GM23338 (cell line): Measurements from ENCODE around the gene RRP9.
A peak's percentile ranks its signal among the peaks of the same experiment; 100 is the strongest.

Experiments
- ETS1 ChIP-seq: IDR thresholded peaks from 2 replicates; pipeline ENCODE4 v1.6.1; 2016; ENCODE audit warnings: antibody characterized with exemption
- EZH2 ChIP-seq: fragments of 200-600 bp; sonication (generic); IDR thresholded peaks from one replicate; pipeline ENCODE4 v1.8.0; 2017; ENCODE audit warnings: antibody characterized with exemption, mild to moderate bottlenecking, low read depth; ENCODE audit not compliant: unreplicated experiment
- POLR2AphosphoS5 ChIP-seq: IDR thresholded peaks from 2 replicates; pipeline ENCODE4 v1.6.1; 2016; ENCODE audit warnings: antibody characterized with exemption, low read depth
- TF ChIP-seq, protein P1 (sequence below), 2 experiments: fragments of 200-600 bp in 1 of 2; sonication (generic) in 1 of 2; conservative IDR thresholded peaks; 2 replicates each; pipeline versions ENCODE4 v1.5.1 to v1.6.1; 2016 to 2017; ENCODE audit warnings: antibody characterized with exemption in 2 of 2, low read depth in 2 of 2, mild to moderate bottlenecking in 2 of 2, moderate library complexity in 1 of 2
- TF ChIP-seq, protein P2 (sequence below): IDR thresholded peaks from one replicate; pipeline ENCODE4 v1.6.1; 2018; ENCODE audit warnings: antibody characterized with exemption; ENCODE audit not compliant: unreplicated experiment

- TF ChIP-seq ETS1, result no peak
- TF ChIP-seq POLR2AphosphoS5, result no peak
- TF ChIP-seq, protein P1, sequence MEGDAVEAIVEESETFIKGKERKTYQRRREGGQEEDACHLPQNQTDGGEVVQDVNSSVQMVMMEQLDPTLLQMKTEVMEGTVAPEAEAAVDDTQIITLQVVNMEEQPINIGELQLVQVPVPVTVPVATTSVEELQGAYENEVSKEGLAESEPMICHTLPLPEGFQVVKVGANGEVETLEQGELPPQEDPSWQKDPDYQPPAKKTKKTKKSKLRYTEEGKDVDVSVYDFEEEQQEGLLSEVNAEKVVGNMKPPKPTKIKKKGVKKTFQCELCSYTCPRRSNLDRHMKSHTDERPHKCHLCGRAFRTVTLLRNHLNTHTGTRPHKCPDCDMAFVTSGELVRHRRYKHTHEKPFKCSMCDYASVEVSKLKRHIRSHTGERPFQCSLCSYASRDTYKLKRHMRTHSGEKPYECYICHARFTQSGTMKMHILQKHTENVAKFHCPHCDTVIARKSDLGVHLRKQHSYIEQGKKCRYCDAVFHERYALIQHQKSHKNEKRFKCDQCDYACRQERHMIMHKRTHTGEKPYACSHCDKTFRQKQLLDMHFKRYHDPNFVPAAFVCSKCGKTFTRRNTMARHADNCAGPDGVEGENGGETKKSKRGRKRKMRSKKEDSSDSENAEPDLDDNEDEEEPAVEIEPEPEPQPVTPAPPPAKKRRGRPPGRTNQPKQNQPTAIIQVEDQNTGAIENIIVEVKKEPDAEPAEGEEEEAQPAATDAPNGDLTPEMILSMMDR (conservative IDR thresholded peaks at IDR 0.05; ENCODE audit: low read depth in 2 of 2), result peak in 1 of 2 experiments; percentile 34; a peak in 2 of 4 replicates
- no peak for TF ChIP-seq EZH2
- TF ChIP-seq, protein P2, sequence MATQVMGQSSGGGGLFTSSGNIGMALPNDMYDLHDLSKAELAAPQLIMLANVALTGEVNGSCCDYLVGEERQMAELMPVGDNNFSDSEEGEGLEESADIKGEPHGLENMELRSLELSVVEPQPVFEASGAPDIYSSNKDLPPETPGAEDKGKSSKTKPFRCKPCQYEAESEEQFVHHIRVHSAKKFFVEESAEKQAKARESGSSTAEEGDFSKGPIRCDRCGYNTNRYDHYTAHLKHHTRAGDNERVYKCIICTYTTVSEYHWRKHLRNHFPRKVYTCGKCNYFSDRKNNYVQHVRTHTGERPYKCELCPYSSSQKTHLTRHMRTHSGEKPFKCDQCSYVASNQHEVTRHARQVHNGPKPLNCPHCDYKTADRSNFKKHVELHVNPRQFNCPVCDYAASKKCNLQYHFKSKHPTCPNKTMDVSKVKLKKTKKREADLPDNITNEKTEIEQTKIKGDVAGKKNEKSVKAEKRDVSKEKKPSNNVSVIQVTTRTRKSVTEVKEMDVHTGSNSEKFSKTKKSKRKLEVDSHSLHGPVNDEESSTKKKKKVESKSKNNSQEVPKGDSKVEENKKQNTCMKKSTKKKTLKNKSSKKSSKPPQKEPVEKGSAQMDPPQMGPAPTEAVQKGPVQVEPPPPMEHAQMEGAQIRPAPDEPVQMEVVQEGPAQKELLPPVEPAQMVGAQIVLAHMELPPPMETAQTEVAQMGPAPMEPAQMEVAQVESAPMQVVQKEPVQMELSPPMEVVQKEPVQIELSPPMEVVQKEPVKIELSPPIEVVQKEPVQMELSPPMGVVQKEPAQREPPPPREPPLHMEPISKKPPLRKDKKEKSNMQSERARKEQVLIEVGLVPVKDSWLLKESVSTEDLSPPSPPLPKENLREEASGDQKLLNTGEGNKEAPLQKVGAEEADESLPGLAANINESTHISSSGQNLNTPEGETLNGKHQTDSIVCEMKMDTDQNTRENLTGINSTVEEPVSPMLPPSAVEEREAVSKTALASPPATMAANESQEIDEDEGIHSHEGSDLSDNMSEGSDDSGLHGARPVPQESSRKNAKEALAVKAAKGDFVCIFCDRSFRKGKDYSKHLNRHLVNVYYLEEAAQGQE, result no peak
Observed at GRCh38 chr3:51975852-51976549, 34.3 kb upstream of the RRP9 start.
